Tibial nerve (tissue), 3 donors: ENCODE data around the gene TMEM147.

ENCODE experiments used
- POLR2A ChIP-seq, 2 donors: fragments of 450-650 bp; IDR thresholded peaks; one replicate each; pipeline ENCODE4 v1.6.1; 2017; ENCODE audit warnings: antibody characterized with exemption in 2 of 2, mild to moderate bottlenecking in 2 of 2, moderate library complexity in 2 of 2
- TF ChIP-seq, protein P1 (sequence below), 5 experiments: fragments of 200-600 bp in 3 of 5; fragments of 450-650 bp in 2 of 5; sonication (generic) in 3 of 5; IDR thresholded peaks; one replicate each; pipeline ENCODE4 v1.5.1; 2016 to 2019; ENCODE audit warnings: antibody characterized with exemption in 5 of 5, mild to moderate bottlenecking in 3 of 5, moderate library complexity in 2 of 5

DNA sequence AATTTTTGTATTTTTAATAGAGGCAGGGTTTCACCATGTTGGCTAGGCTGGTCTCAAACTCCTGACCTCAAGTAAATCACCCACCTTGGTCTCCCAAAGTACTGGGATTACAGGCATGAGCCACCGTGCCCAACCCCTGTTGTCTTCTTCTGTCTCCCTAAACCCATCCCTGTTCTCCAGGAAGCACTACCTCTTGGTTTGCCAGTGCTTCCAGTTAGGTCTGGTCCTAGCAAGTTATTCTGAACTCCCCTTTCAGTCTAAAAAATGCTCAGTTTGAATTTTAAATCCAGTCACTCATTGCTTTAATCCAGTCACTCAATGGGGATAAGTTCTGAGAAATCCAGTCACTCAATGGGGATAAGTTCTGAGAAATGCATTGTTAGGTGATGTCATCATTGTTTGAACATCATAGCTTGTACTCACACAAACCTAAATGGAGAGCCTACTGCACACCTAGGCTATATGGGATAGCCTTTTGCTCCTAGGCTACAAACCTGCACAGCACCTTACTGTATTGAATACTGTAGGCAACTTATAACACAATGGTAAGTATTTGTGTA, 26.1 kb downstream of the TMEM147 start:
- TF ChIP-seq, protein P1, sequence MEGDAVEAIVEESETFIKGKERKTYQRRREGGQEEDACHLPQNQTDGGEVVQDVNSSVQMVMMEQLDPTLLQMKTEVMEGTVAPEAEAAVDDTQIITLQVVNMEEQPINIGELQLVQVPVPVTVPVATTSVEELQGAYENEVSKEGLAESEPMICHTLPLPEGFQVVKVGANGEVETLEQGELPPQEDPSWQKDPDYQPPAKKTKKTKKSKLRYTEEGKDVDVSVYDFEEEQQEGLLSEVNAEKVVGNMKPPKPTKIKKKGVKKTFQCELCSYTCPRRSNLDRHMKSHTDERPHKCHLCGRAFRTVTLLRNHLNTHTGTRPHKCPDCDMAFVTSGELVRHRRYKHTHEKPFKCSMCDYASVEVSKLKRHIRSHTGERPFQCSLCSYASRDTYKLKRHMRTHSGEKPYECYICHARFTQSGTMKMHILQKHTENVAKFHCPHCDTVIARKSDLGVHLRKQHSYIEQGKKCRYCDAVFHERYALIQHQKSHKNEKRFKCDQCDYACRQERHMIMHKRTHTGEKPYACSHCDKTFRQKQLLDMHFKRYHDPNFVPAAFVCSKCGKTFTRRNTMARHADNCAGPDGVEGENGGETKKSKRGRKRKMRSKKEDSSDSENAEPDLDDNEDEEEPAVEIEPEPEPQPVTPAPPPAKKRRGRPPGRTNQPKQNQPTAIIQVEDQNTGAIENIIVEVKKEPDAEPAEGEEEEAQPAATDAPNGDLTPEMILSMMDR (IDR thresholded peaks at IDR 0.05), result no peak
- no peak for TF ChIP-seq POLR2A (IDR thresholded peaks at IDR 0.05)
